ENCODE results near the gene ARHGAP11A. TPM values are rescaled to one million over a fixed set of nuclear protein-coding genes. Genes with fewer than 3 reads are reported as not detected.

ARHGAP11A gene
- total RNA-seq, 1 experiment from 2014 or later = 93.0 TPM

- H3K27ac Mint-ChIP-seq = peak within 1 kb of the TSS; percentile 96
- CTCF ChIA-PET = interaction anchor here (1.2 to 1.8 kb wide), 3 partner anchors 9 to 352 kb away, joined by 4 to 14 read pairs (median 5); no protein-coding TSS in a partner anchor
- POLR2A ChIA-PET = interaction anchor here (0.6 to 1.3 kb wide), 3 partner anchors 27 to 675 kb away, joined by 3 to 5 read pairs (median 4); no protein-coding TSS in a partner anchor
- TF ChIP-seq NFE2L1 (CRISPR knock-in tag; IDR thresholded peaks at IDR 0.05) (no peak), ZNF532 (CRISPR knock-in tag; IDR thresholded peaks at IDR 0.05; ENCODE audit: borderline replicate concordance) (0 out of 2 replicates have a peak, but pooled peaks have one; percentile 33), SP1 (CRISPR knock-in tag; conservative IDR thresholded peaks at IDR 0.05) (peak; percentile 66; the same call in 1 of the 2 replicates), AR (CRISPR knock-in tag; IDR thresholded peaks at IDR 0.05) (peak; percentile 36; the same call in 1 of the 2 replicates), NR1H2 (CRISPR knock-in tag; IDR thresholded peaks at IDR 0.05) (no peak), ZNF425 (CRISPR knock-in tag; conservative IDR thresholded peaks at IDR 0.05) (no peak), ZNF423 (CRISPR knock-in tag; IDR thresholded peaks at IDR 0.05) (0 out of 2 replicates have a peak, but pooled peaks have one; percentile 11), ZBTB43 (CRISPR knock-in tag; IDR thresholded peaks at IDR 0.05) (0 out of 2 replicates have a peak, but pooled peaks have one; percentile 20), MLX (CRISPR knock-in tag; IDR thresholded peaks at IDR 0.05) (no peak), NFATC4 (CRISPR knock-in tag; IDR thresholded peaks at IDR 0.05) (0 out of 2 replicates have a peak, but pooled peaks have one; percentile 37), ZNF396 (CRISPR knock-in tag; IDR thresholded peaks at IDR 0.05; ENCODE audit: borderline replicate concordance) (no peak), ZNF416 (CRISPR knock-in tag; IDR thresholded peaks at IDR 0.05) (peak; percentile 42; the same call in 1 of the 2 replicates), E2F5 (CRISPR knock-in tag; IDR thresholded peaks at IDR 0.05) (no peak), ERG (CRISPR knock-in tag; IDR thresholded peaks at IDR 0.05) (peak; percentile 80), ZNF138 (CRISPR knock-in tag; conservative IDR thresholded peaks at IDR 0.05) (no peak; the same call in 1 of the 2 replicates), ZNF512 (CRISPR knock-in tag; IDR thresholded peaks at IDR 0.05; ENCODE audit: borderline replicate concordance) (no peak), NR2C2 (CRISPR knock-in tag; IDR thresholded peaks at IDR 0.05) (no peak), HMGXB4 (CRISPR knock-in tag; IDR thresholded peaks at IDR 0.05) (0 out of 2 replicates have a peak, but pooled peaks have one; percentile 49), CREM (CRISPR knock-in tag; IDR thresholded peaks at IDR 0.05) (peak; percentile 37; the same call in 1 of the 2 replicates)
Observed at GRCh38 chr15:32641517-32642059, 26.3 kb downstream of the ARHGAP11A start, which contains the start of gene SCG5. Gene SCG5, plus strand, starts transcription at chr15:32641710. Its CDS starts 1,883 bp downstream, at chr15:32643593.

More at GRCh38 chr15:32641517-32642059, 26.3 kb downstream of the ARHGAP11A start, which contains the start of gene SCG5:
- Mint-ChIP-seq H3K27me3 (ENCODE audit: low read depth) (no peaks in the 10 kb centered on the region), H3K9me3 (no peaks in the 10 kb centered on the region), H3K4me3 (peak within 1 kb of the TSS; percentile 89), H3K4me1 (peaks cover 40% of the 10 kb centered on the region), H3K36me3 (peaks cover 25% of the 10 kb centered on the region)
- DNase-seq (ENCODE audit: low spot score) = peak; percentile 90
- ATAC-seq = peak; percentile 99
